IMR-90 (cell line): ENCODE results near the gene OSBPL1A. TPM values are rescaled to one million over a fixed set of nuclear protein-coding genes. Genes with fewer than 3 reads are reported as not detected.
A peak's percentile ranks its signal among the peaks of the same experiment; 100 is the strongest.

Source experiments
- ATAC-seq: fragments of 200-7000 bp; cut with Tn5 transposase; 2 replicates; pipeline ENCODE4 v1.9.1; 2020; ENCODE audit warnings: low read depth, mild to moderate bottlenecking, moderate library complexity
- BruUV-seq: library from RNA; stranded (reverse); fragments of 400-500 nt; replicated peaks from 2 replicates; lab custom pipeline; 2021; lab: Mats Ljungman, UMichigan
- CTCF ChIA-PET: fragments of 300-600 bp; formaldehyde crosslinking; extraction: SDS; loops from one replicate; lab custom pipeline; 2021; ENCODE audit warnings: antibody characterized with exemption; lab: Yijun Ruan, JAX
- POLR2A ChIA-PET: fragments of 300-600 bp; sonication (Branson Sonifier 250); formaldehyde crosslinking; loops from one replicate; lab custom pipeline; 2022; ENCODE audit warnings: antibody characterized with exemption; ENCODE audit not compliant: unreplicated experiment; lab: Charles Lee
- DNase-seq: peaks from one replicate; pipeline ENCODE4 v3.0.0; 2013
- H2AFZ ChIP-seq: replicated peaks from 2 replicates; pipeline ENCODE3; 2013; ENCODE audit warnings: low read length, mild to moderate bottlenecking; ENCODE audit not compliant: poor library complexity
- H2AK5ac ChIP-seq: 2 replicates; pipeline ENCODE4 v1.6.1; 2013; ENCODE audit warnings: low read depth, low read length, inconsistent platforms
- H2AK9ac ChIP-seq: replicated peaks from 2 replicates; pipeline ENCODE3; 2013; ENCODE audit warnings: mild to moderate bottlenecking, low read depth, low read length, moderate library complexity; ENCODE audit not compliant: poor library complexity
- H2BK120ac ChIP-seq: 2 replicates; pipeline ENCODE4 v1.6.1; 2013; ENCODE audit warnings: low read depth, low read length, inconsistent platforms
- H2BK15ac ChIP-seq: 3 replicates; pipeline ENCODE4 v1.6.1; 2013; ENCODE audit warnings: low read depth, low read length, inconsistent platforms
- H2BK20ac ChIP-seq: 2 replicates; pipeline ENCODE4 v1.6.1; 2013; ENCODE audit warnings: low read depth, mild to moderate bottlenecking, inconsistent platforms, low read length, moderate library complexity
- H2BK5ac ChIP-seq: 2 replicates; pipeline ENCODE4 v1.6.1; 2013; ENCODE audit warnings: mild to moderate bottlenecking, low read depth, low read length, inconsistent platforms; ENCODE audit not compliant: poor library complexity, severe bottlenecking
- H3K14ac ChIP-seq: replicated peaks from 2 replicates; pipeline ENCODE4 v1.6.1; 2013; ENCODE audit warnings: low read depth, low read length, inconsistent platforms
- H3K18ac ChIP-seq: 2 replicates; pipeline ENCODE4 v1.6.1; 2013; ENCODE audit warnings: low read depth, low read length, control low read depth
- H3K23ac ChIP-seq: 2 replicates; pipeline ENCODE4 v1.6.1; 2013; ENCODE audit warnings: low read depth, low read length, inconsistent platforms
- H3K27ac ChIP-seq: 2 replicates; pipeline ENCODE4 v1.5.1; 2013; ENCODE audit warnings: mild to moderate bottlenecking, control low read depth, low read length; ENCODE audit not compliant: insufficient read depth
- H3K27me3 ChIP-seq: 2 replicates; pipeline ENCODE4 v1.6.1; 2013; ENCODE audit warnings: low read length; ENCODE audit not compliant: control insufficient read depth, insufficient read depth
- H3K36me3 ChIP-seq: 2 replicates; pipeline ENCODE4 v1.6.1; 2013; ENCODE audit warnings: low read length, mixed read lengths; ENCODE audit not compliant: control insufficient read depth, insufficient read depth
- H3K4ac ChIP-seq: 2 replicates; pipeline ENCODE4 v1.6.1; 2013; ENCODE audit warnings: low read depth, low read length, inconsistent platforms
- H3K4me1 ChIP-seq: 2 replicates; pipeline ENCODE4 v1.6.1; 2013; ENCODE audit warnings: low read length, mixed read lengths; ENCODE audit not compliant: control insufficient read depth, insufficient read depth
- H3K4me2 ChIP-seq: 2 replicates; pipeline ENCODE4 v1.6.1; 2013; ENCODE audit warnings: low read depth, mild to moderate bottlenecking, control low read depth, low read length, moderate library complexity
- H3K4me3 ChIP-seq: 2 replicates; pipeline ENCODE4 v1.5.1; 2013; ENCODE audit warnings: low read depth, mild to moderate bottlenecking, control low read depth, low read length, moderate library complexity; ENCODE audit not compliant: insufficient read depth
- H3K56ac ChIP-seq: 2 replicates; pipeline ENCODE4 v1.6.1; 2013; ENCODE audit warnings: low read length, inconsistent platforms; ENCODE audit not compliant: insufficient read depth; ENCODE audit errors: extremely low read depth
- H3K79me1 ChIP-seq, 2 experiments: 2 replicates each; pipeline ENCODE4 v1.6.1; 2013; ENCODE audit warnings: low read length in 2 of 2, inconsistent platforms in 1 of 2, low read depth in 1 of 2
- H3K9ac ChIP-seq: 2 replicates; pipeline ENCODE4 v1.6.1; 2013; ENCODE audit warnings: low read depth, low read length, control low read depth
- H3K9me1 ChIP-seq: 2 replicates; pipeline ENCODE4 v1.6.1; 2013; ENCODE audit warnings: low read length, inconsistent platforms; ENCODE audit not compliant: insufficient read depth
- H3K9me3 ChIP-seq: 2 replicates; pipeline ENCODE4 v1.6.1; 2013; ENCODE audit warnings: low read length; ENCODE audit not compliant: control insufficient read depth, insufficient read depth
- H4K20me1 ChIP-seq: 2 replicates; pipeline ENCODE4 v1.6.1; 2013; ENCODE audit warnings: low read length, inconsistent platforms; ENCODE audit not compliant: insufficient read depth
- H4K5ac ChIP-seq: 2 replicates; pipeline ENCODE4 v1.6.1; 2013; ENCODE audit warnings: mild to moderate bottlenecking, low read depth, low read length, control low read depth
- H4K8ac ChIP-seq, 2 experiments: 2 replicates each; pipeline ENCODE4 v1.6.1; 2013; ENCODE audit warnings: low read depth in 2 of 2, low read length in 2 of 2, control low read depth in 1 of 2, inconsistent platforms in 1 of 2
- H4K91ac ChIP-seq: 2 replicates; pipeline ENCODE4 v1.6.1; 2013; ENCODE audit warnings: low read depth, low read length, inconsistent platforms; ENCODE audit not compliant: insufficient read depth
- MAFK ChIP-seq: IDR thresholded peaks from 2 replicates; pipeline ENCODE4 v1.6.1; 2012; ENCODE audit warnings: low read depth, low read length, improper control_type of control experiment
- MAZ ChIP-seq: IDR thresholded peaks from 2 replicates; pipeline ENCODE4 v1.6.1; 2012; ENCODE audit warnings: low read depth, mild to moderate bottlenecking, low read length, improper control_type of control experiment, moderate library complexity, borderline replicate concordance
- WGBS, 2 experiments: methylation state at CpG; one replicate each; pipeline versions ENCODE4 v1.1.5 to v1.1.7; 2013; ENCODE audit warnings: missing lambda C conversion rate in 2 of 2; ENCODE audit not compliant: insufficient read length in 1 of 2; ENCODE audit errors: extremely low coverage in 2 of 2; 5-methylcytosine and 5-hydroxymethylcytosine counted together
- dilution Hi-C: fragments of 300-500 bp; cut with HindIII; formaldehyde crosslinking; loops from one replicate; pipeline ENCODE4 v1.14.3; 2018; ENCODE audit warnings: low sequenced_read_pairs; ENCODE audit not compliant: unreplicated experiment
- in situ Hi-C: fragments of 300-500 bp; cut with MboI; formaldehyde crosslinking; loops from 3 replicates; pipeline ENCODE4 v1.14.3; 2019; ENCODE audit warnings: low sequenced_read_pairs, inconsistent platforms, mixed read lengths
- intact Hi-C: fragments of 100-400 bp; cut with micrococcal nuclease; formaldehyde crosslinking; loops from 2 replicates; pipeline ENCODE4 v1.10.0; 2022
- polyA plus RNA-seq, 3 experiments: library from polyadenylated mRNA; depleted of rRNA; stranded (reverse); fragments of >200 nt; gene quantifications; 2 replicates each; pipeline ENCODE4 v1.2.3, GENCODE V29; 2012; ENCODE audit warnings: low replicate concordance in 1 of 3
- total RNA-seq: library from RNA; depleted of rRNA; stranded (reverse); fragments of >200 nt; gene quantifications from 2 replicates; pipeline ENCODE4 v1.2.3, GENCODE V29; 2012

Gene OSBPL1A
- total and polyA plus RNA-seq, 2 of the 4 experiments (the other 2 are of a cell fraction): 29.4 to 70.4 TPM

DNA sequence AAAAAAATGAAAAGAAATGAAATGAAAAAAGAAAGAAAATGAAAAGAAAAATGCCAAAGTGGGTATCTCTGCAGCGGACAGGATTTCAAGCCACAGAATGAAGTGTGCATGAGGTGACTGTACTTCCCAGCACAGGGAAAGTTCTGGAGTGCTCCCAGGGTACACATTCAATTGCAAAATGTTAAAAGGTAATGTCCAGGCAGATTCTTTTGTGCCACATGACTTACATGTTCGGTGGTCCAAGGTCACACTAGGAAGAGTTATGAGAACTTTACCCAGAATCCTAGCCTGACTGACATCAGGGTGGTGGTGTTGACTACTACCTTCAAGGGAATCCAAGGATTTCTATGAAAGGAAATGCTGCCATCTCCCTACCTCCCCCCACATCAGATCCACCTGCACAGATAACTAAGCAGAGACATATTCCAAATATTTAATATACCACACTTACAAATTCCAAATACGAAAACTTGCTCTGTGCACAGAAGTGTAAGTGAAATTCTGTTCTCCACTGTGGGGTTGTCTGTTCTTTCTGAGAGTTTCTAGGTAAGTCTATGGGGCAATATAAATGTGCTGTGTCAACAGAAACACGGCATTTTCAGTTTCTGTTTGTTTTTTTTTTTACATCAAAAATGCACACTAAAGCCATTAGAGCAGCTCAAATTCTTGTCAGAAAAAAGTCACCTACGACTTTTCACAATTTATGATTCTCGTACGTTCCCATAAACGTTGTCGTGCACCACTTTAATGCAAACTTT lies 202.1 kb downstream of the OSBPL1A start:
- in situ Hi-C loops: no loop called here
- H3K9me1 ChIP-seq: peaks cover 13% of the 10 kb centered on the region
- no peak overlapping the region for H2BK5ac ChIP-seq

More for the DNA sequence above, 202.1 kb downstream of the OSBPL1A start:
- H3K9ac ChIP-seq: no peak overlapping the region
- H2AK5ac ChIP-seq: no peak overlapping the region
- H2AK9ac ChIP-seq: no peak overlapping the region
- no peak overlapping the region for H4K5ac ChIP-seq
- no peak overlapping the region for H3K18ac ChIP-seq
- BruUV-seq: no TSS peak
- H3K23ac ChIP-seq: no peak overlapping the region
- no peak for DNase-seq
- H3K36me3 ChIP-seq: no peaks in the 10 kb centered on the region; the same call in 1 of the 2 replicates
- POLR2A ChIA-PET: no interaction called here
- H2BK20ac ChIP-seq: no peak overlapping the region
- no peak overlapping the region for H3K56ac ChIP-seq
- H2AFZ ChIP-seq: no peak overlapping the region
- CTCF ChIA-PET: no interaction called here
- whole genome bisulfite sequencing, 2 experiments: no CpG with 5 or more reads among the region's 9 CpGs
- no peak overlapping the region for H3K27ac ChIP-seq
- no peak overlapping the region for H3K4me3 ChIP-seq
- peaks cover 10% of the 10 kb centered on the region for H4K20me1 ChIP-seq
- H4K8ac ChIP-seq: no peak overlapping the region
- H3K14ac ChIP-seq: no peak overlapping the region
- H3K4me2 ChIP-seq: no peak overlapping the region
- H3K9me3 ChIP-seq: no peaks in the 10 kb centered on the region
- ATAC-seq: no peak
- dilution Hi-C loops (no loop called here), intact Hi-C loops (no loop called here)
- H3K4ac ChIP-seq: no peak overlapping the region
- H3K4me1 ChIP-seq: peaks cover 8% of the 10 kb centered on the region
- H4K91ac ChIP-seq: no peak overlapping the region
- H2BK15ac ChIP-seq: no peak overlapping the region
- no peak overlapping the region for H2BK120ac ChIP-seq
- H3K27me3 ChIP-seq: no peaks in the 10 kb centered on the region
- TF ChIP-seq MAZ (no peak), MAFK (peak; percentile 80)
- H3K79me1 ChIP-seq: peaks cover 6 to 7% of the 10 kb centered on the region in 2 experiments; a peak in 3 of 4 replicates
